Neural progenitor cell (in vitro differentiated cells): ENCODE results near the gene SMARCB1. TPM values are rescaled to one million over a fixed set of nuclear protein-coding genes. Genes with fewer than 3 reads are reported as not detected.

Source experiments
- DNase-seq: peaks from one replicate; pipeline ENCODE4 v3.0.0-alpha.2; 2016; ENCODE audit warnings: low spot score
- H2AFZ ChIP-seq: fragments of 200-600 bp; sonication (generic); replicated peaks from 2 replicates; pipeline ENCODE4 v1.6.1; 2016; ENCODE audit warnings: antibody characterized with exemption
- H3F3A ChIP-seq: fragments of 200-600 bp; sonication (generic); 2 replicates; pipeline ENCODE4 v1.6.1; 2016; ENCODE audit warnings: antibody characterized with exemption, low read depth
- H3K27ac ChIP-seq: fragments of 200-600 bp; sonication (generic); 2 replicates; pipeline ENCODE4 v1.5.1; 2016; ENCODE audit warnings: mild to moderate bottlenecking
- H3K27me3 ChIP-seq: fragments of 200-600 bp; sonication (generic); 2 replicates; pipeline ENCODE4 v1.6.1; 2016; ENCODE audit warnings: mild to moderate bottlenecking, moderate library complexity
- H3K36me3 ChIP-seq: fragments of 200-600 bp; sonication (generic); 2 replicates; pipeline ENCODE4 v1.5.1; 2016
- H3K4me1 ChIP-seq: fragments of 200-600 bp; sonication (generic); 2 replicates; pipeline ENCODE4 v1.6.1; 2016; ENCODE audit warnings: mixed run types
- H3K4me2 ChIP-seq: fragments of 200-600 bp; sonication (generic); 2 replicates; pipeline ENCODE4 v1.6.1; 2016
- H3K4me3 ChIP-seq: fragments of 200-600 bp; sonication (generic); 2 replicates; pipeline ENCODE4 v1.5.1; 2016
- H3K79me2 ChIP-seq: fragments of 200-600 bp; sonication (generic); 2 replicates; pipeline ENCODE4 v1.6.1; 2016; ENCODE audit warnings: low read depth
- H3K9ac ChIP-seq: fragments of 200-600 bp; sonication (generic); 2 replicates; pipeline ENCODE4 v1.6.1; 2016
- H3K9me3 ChIP-seq: fragments of 200-600 bp; sonication (generic); 2 replicates; pipeline ENCODE4 v1.5.1; 2016; ENCODE audit warnings: low read depth
- H4K20me1 ChIP-seq: fragments of 200-600 bp; sonication (generic); 2 replicates; pipeline ENCODE4 v1.6.1; 2016; ENCODE audit warnings: low read depth
- H3K27ac Mint-ChIP-seq: 3 replicates; pipeline ENCODE4 v1.8.0; 2021; ENCODE audit warnings: mixed read lengths
- H3K27me3 Mint-ChIP-seq: 2 replicates; pipeline ENCODE4 v1.8.0; 2022; ENCODE audit warnings: low read depth, mild to moderate bottlenecking, inconsistent platforms, moderate library complexity, mixed read lengths; ENCODE audit not compliant: insufficient read depth
- H3K36me3 Mint-ChIP-seq: 3 replicates; pipeline ENCODE4 v1.8.0; 2021; ENCODE audit warnings: mixed read lengths
- H3K4me1 Mint-ChIP-seq: 3 replicates; pipeline ENCODE4 v1.8.0; 2021; ENCODE audit warnings: mixed read lengths
- H3K4me3 Mint-ChIP-seq: 3 replicates; pipeline ENCODE4 v1.8.0; 2021; ENCODE audit warnings: mild to moderate bottlenecking, moderate library complexity, mixed read lengths
- H3K9me3 Mint-ChIP-seq: 3 replicates; pipeline ENCODE4 v1.8.0; 2020; ENCODE audit warnings: mixed read lengths
- CTCF ChIP-seq: fragments of 200-600 bp; sonication (generic); IDR thresholded peaks from 2 replicates; pipeline ENCODE4 v1.5.1; 2017; ENCODE audit warnings: antibody characterized with exemption, mild to moderate bottlenecking
- EZH2 ChIP-seq: fragments of 200-600 bp; sonication (generic); IDR thresholded peaks from 2 replicates; pipeline ENCODE4 v1.6.1; 2017; ENCODE audit warnings: antibody characterized with exemption, mild to moderate bottlenecking, moderate library complexity
- EZH2phosphoT487 ChIP-seq: fragments of 200-600 bp; sonication (generic); IDR thresholded peaks from 2 replicates; pipeline ENCODE4 v1.6.1; 2017; ENCODE audit warnings: antibody characterized with exemption
- total RNA-seq: library from RNA; depleted of rRNA; stranded (reverse); fragments of >200 nt; gene quantifications from 2 replicates; pipeline ENCODE4 v1.2.3, GENCODE V29; 2015; ENCODE audit warnings: low replicate concordance

SMARCB1 gene
- total RNA-seq, 1 donor from 2014 or later = 151 TPM

GRCh38 chr22:23782252-23782651 lies 4.5 kb upstream of the SMARCB1 start:
- Mint-ChIP-seq H3K27me3 (peaks cover 4% of the 10 kb centered on the region), H3K4me3 (no peak overlapping the region), H3K27ac (no peak overlapping the region), H3K36me3 (no peaks in the 10 kb centered on the region), H3K4me1 (peaks cover 13% of the 10 kb centered on the region), H3K9me3 (no peaks in the 10 kb centered on the region)
- Histone ChIP-seq H3K4me3 (no peak overlapping the region), H3K36me3 (no peaks in the 10 kb centered on the region), H3K9me3 (no peaks in the 10 kb centered on the region), H3K27me3 (no peaks in the 10 kb centered on the region), H2AFZ (no peak overlapping the region), H4K20me1 (no peaks in the 10 kb centered on the region), H3K4me1 (peaks cover 5% of the 10 kb centered on the region), H3K9ac (no peak overlapping the region), H3K27ac (no peak overlapping the region), H3F3A (peaks cover 11% of the 10 kb centered on the region), H3K79me2 (no peaks in the 10 kb centered on the region), H3K4me2 (no peak overlapping the region)
- no peak for DNase-seq
- TF ChIP-seq CTCF = no peak
- TF ChIP-seq EZH2 = no peak
- TF ChIP-seq EZH2phosphoT487 = no peak

DNA sequence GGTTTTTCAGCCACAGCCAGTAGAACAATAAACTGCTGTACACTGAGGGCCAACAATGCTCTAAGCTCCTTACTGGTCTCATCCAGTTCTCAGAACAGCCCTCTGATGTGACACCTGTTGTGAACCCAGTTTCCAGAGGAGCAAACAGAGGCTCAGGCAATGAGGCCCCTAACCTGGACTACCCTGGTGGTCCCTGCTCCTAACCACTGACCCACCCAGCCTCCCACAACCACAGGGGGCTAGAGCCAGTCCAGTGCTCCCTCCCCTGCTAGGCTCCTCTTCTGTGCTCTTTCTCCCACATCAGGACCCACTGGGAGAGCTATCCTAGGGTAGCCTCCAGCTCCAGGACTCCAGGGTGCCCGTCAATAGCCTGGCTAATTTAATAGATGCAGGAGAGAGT lies 4.1 kb upstream of the SMARCB1 start:
- H3K79me2 ChIP-seq = peaks cover 4% of the 10 kb centered on the region
- no peak for DNase-seq
- H3K4me2 ChIP-seq = no peak overlapping the region
- Mint-ChIP-seq H3K4me3 (no peak overlapping the region), H3K27me3 (peaks cover 4% of the 10 kb centered on the region), H3K36me3 (no peaks in the 10 kb centered on the region), H3K9me3 (no peaks in the 10 kb centered on the region), H3K27ac (no peak overlapping the region), H3K4me1 (peaks cover 16% of the 10 kb centered on the region)
- no peaks in the 10 kb centered on the region for H3K36me3 ChIP-seq
- H4K20me1 ChIP-seq = peaks cover 4% of the 10 kb centered on the region
- no peak overlapping the region for H3K4me3 ChIP-seq
- no peak overlapping the region for H3K27ac ChIP-seq
- H2AFZ ChIP-seq = no peak overlapping the region
- H3K27me3 ChIP-seq = no peaks in the 10 kb centered on the region
- TF ChIP-seq CTCF (no peak), EZH2phosphoT487 (no peak), EZH2 (no peak)
- no peak overlapping the region for H3K9ac ChIP-seq
- peaks cover 15% of the 10 kb centered on the region for H3F3A ChIP-seq
- no peaks in the 10 kb centered on the region for H3K9me3 ChIP-seq
- H3K4me1 ChIP-seq = peaks cover 5% of the 10 kb centered on the region

DNA sequence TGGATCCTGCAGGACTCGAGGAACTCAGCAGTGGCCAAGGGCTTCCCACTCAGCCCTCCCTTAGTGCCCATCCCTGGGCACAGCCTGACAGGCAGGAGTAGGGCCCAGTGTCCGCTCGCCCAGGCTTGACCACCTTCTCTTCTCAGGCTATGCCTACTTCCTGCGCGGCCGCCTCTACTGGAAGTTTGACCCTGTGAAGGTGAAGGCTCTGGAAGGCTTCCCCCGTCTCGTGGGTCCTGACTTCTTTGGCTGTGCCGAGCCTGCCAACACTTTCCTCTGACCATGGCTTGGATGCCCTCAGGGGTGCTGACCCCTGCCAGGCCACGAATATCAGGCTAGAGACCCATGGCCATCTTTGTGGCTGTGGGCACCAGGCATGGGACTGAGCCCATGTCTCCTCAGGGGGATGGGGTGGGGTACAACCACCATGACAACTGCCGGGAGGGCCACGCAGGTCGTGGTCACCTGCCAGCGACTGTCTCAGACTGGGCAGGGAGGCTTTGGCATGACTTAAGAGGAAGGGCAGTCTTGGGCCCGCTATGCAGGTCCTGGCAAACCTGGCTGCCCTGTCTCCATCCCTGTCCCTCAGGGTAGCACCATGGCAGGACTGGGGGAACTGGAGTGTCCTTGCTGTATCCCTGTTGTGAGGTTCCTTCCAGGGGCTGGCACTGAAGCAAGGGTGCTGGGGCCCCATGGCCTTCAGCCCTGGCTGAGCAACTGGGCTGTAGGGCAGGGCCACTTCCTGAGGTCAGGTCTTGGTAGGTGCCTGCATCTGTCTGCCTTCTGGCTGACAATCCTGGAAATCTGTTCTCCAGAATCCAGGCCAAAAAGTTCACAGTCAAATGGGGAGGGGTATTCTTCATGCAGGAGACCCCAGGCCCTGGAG lies 3.3 kb upstream of the SMARCB1 start:
- Mint-ChIP-seq H3K27ac (no peak overlapping the region), H3K27me3 (peaks cover 4% of the 10 kb centered on the region), H3K4me3 (no peak overlapping the region), H3K9me3 (no peaks in the 10 kb centered on the region), H3K4me1 (peaks cover 24% of the 10 kb centered on the region), H3K36me3 (no peaks in the 10 kb centered on the region)
- Histone ChIP-seq H3K4me1 (peaks cover 13% of the 10 kb centered on the region), H3K9me3 (no peaks in the 10 kb centered on the region), H3K9ac (no peak overlapping the region), H4K20me1 (peaks cover 12% of the 10 kb centered on the region), H3K36me3 (no peaks in the 10 kb centered on the region), H3K4me3 (no peak overlapping the region), H3K4me2 (no peak overlapping the region), H3K27ac (no peak overlapping the region), H3F3A (peaks cover 16% of the 10 kb centered on the region), H3K27me3 (no peaks in the 10 kb centered on the region), H3K79me2 (peaks cover 12% of the 10 kb centered on the region), H2AFZ (no peak overlapping the region)
- TF ChIP-seq EZH2 = no peak
- TF ChIP-seq EZH2phosphoT487 = no peak
- no peak for TF ChIP-seq CTCF
- no peak for DNase-seq
